ENCODE data around the gene COMMD4. TPM values are rescaled to one million over a fixed set of nuclear protein-coding genes. Genes with fewer than 3 reads are reported as not detected.
"Not testable (repeated sequence)": the region's sequence is repeated elsewhere in the genome, so short reads cannot be mapped to it uniquely, and the experiment has no call there.

The COMMD4 gene
- total RNA-seq, 1 donor from 2014 or later: 57.5 TPM

DNA sequence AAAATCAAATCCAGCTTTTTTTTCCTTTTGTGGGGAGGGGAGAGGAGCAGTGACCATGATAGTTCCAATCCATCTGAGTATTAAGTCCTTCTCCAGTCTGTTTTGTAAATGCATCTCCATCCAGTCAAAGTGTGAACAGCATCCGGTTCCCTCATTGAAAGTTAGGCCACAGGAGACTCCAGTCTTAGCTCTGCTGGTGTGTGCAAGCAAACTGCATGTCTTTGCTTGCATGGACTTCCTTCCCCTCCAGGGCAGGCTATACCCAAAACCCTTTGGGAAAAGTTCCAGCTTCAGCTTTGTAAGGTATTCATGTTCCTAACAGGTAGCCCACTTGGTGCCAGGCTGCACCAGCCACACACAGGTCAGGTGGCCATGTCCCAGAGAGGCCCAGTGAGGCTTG, 35.6 kb downstream of the COMMD4 start:
- intact Hi-C loops (cut with DNase I): no loop called here
- no peak overlapping the region for H3K27ac ChIP-seq
- peaks cover 18% of the 10 kb centered on the region for H3K4me1 ChIP-seq
- H3K36me3 ChIP-seq: peaks cover 57% of the 10 kb centered on the region
- H3K27me3 ChIP-seq: no peaks in the 10 kb centered on the region
- H3K4me3 ChIP-seq: no peak overlapping the region
- TF ChIP-seq, protein P1, sequence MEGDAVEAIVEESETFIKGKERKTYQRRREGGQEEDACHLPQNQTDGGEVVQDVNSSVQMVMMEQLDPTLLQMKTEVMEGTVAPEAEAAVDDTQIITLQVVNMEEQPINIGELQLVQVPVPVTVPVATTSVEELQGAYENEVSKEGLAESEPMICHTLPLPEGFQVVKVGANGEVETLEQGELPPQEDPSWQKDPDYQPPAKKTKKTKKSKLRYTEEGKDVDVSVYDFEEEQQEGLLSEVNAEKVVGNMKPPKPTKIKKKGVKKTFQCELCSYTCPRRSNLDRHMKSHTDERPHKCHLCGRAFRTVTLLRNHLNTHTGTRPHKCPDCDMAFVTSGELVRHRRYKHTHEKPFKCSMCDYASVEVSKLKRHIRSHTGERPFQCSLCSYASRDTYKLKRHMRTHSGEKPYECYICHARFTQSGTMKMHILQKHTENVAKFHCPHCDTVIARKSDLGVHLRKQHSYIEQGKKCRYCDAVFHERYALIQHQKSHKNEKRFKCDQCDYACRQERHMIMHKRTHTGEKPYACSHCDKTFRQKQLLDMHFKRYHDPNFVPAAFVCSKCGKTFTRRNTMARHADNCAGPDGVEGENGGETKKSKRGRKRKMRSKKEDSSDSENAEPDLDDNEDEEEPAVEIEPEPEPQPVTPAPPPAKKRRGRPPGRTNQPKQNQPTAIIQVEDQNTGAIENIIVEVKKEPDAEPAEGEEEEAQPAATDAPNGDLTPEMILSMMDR (IDR thresholded peaks at IDR 0.05): no peak
- no peak for DNase-seq
- ATAC-seq: no peak
- no peaks in the 10 kb centered on the region for H3K9me3 ChIP-seq

DNA sequence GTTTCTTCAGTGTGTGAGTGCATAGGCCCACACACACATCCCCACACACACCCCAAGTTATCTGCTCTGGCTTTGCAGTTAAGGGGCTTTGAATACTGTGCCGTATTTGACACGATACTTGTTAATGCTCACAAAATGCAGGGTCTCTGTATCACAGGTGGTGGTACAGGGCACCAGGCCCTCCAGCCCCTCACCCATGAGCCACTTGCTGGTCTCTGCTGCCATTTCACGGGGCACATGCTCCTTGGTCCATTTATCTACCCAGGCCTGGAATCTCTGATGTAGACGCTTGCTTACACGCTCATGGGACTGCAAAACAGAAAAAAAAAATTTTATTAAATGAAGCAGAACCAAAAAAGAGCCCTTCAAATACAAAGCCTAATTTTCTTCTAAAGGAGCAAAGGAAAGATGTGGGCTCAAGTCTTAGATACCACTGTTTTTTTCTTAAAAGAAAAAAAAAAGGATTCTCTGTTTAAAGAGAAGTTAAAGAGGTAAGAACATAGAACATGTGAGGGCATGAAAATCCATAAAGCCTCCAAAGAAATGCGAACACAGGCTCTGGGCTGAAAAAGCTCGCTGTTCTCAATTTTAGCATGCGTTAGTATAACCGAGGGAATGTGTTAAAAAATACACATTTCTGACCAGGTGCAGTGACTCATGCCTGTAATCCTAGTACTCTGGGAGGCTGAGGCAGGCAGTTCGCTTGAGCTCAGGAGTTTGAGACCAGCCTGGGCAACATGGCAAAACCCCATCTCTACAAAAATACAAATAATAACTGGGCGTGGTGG, 36.2 kb downstream of the COMMD4 start:
- intact Hi-C loops (cut with DNase I): no loop called here
- Histone ChIP-seq H3K4me3 (no peak overlapping the region), H3K9me3 (no peaks in the 10 kb centered on the region), H3K27me3 (no peaks in the 10 kb centered on the region), H3K4me1 (peaks cover 18% of the 10 kb centered on the region), H3K27ac (no peak overlapping the region), H3K36me3 (peaks cover 57% of the 10 kb centered on the region)
- ATAC-seq: no peak
- no peak for DNase-seq
- TF ChIP-seq, protein P1 (IDR thresholded peaks at IDR 0.05): no peak

DNA sequence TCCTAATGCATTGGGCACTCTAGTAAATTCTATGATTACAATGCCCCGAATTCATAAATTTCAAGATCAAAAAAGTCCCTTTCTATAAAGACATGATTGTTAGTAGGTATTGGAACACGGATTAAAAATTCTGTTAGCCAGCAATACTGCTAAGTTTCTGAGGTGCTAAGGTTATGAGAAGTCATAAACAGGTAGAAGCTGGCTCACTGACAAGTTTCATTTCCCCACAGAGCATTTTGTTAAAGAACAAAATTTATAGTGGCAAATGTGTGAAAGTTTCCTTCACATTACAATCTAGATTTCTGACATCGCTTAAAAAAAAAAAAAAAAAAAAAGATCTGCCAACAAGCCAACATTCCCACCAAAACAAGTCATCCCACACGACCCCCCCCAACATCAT, 44.9 kb downstream of the COMMD4 start:
- Histone ChIP-seq H3K4me3 (no peak overlapping the region), H3K27me3 (no peaks in the 10 kb centered on the region), H3K27ac (no peak overlapping the region), H3K9me3 (no peaks in the 10 kb centered on the region), H3K4me1 (no peaks in the 10 kb centered on the region), H3K36me3 (peaks cover 97% of the 10 kb centered on the region)
- intact Hi-C loops (cut with DNase I): no loop called here
- ATAC-seq (no peak), DNase-seq (no peak)
- TF ChIP-seq, protein P1 (IDR thresholded peaks at IDR 0.05): no peak

DNA sequence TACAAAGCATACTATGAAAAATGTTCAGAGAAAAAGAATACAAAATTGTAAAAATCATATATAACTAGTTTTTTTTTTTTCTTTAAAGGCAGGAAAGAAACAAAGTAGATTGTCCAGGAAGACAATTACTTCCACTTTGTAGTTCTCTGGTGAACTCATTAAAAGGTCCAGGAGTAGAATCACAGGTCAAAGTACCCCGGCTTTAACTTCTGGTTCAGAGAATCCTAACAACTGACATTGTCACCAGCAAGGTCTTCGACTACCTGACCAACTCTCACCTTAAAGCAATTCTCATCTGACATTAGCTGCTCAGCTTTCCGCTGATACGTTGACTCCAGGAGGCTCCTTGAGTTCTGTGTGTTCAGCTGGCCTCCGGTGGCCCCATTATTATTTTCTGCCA, 48.1 kb downstream of the COMMD4 start:
- peaks cover 96% of the 10 kb centered on the region for H3K36me3 ChIP-seq

More for the DNA sequence above, 48.1 kb downstream of the COMMD4 start:
- ATAC-seq; H3K4me1 ChIP-seq; H3K27me3 ChIP-seq; H3K4me3 ChIP-seq; H3K9me3 ChIP-seq; H3K27ac ChIP-seq; intact Hi-C loops (cut with DNase I); DNase-seq: not testable (repeated sequence)

Small RNA genes lying within 50 kb of the gene (microRNA-seq; reads per million reads assigned to microRNA genes)
- gene MIR631 (ENCODE audit: borderline microRNAs expressed): not detected

Other genes with a start within 250 kb of the COMMD4 start
- 33.3 TPM for gene C15orf39, start 134.2 kb upstream of the COMMD4 start, total RNA-seq
- not detected for gene GOLGA6C, start 77.7 kb upstream of the COMMD4 start, total RNA-seq
- not detected for gene GOLGA6D, start 53.2 kb upstream of the COMMD4 start, total RNA-seq
- gene NEIL1, start 11.0 kb downstream of the COMMD4 start, total RNA-seq: 42.1 TPM
- 252 TPM for gene MAN2C1, start 32.5 kb downstream of the COMMD4 start, total RNA-seq
- gene SIN3A, start 115.6 kb downstream of the COMMD4 start, total RNA-seq: 56.0 TPM
- 26.0 TPM for gene PTPN9, start 243.3 kb downstream of the COMMD4 start, total RNA-seq